Smooth muscle cell (in vitro differentiated cells): ENCODE data around the gene SHOC2. TPM values are rescaled to one million over a fixed set of nuclear protein-coding genes. Genes with fewer than 3 reads are reported as not detected.

Source experiments
- DNase-seq: peaks from one replicate; lab custom pipeline; 2025; ENCODE audit not compliant: unreplicated experiment; lab: John Stamatoyannopoulos, UW
- H2AFZ ChIP-seq: fragments of 200-600 bp; sonication (generic); 2 replicates; pipeline ENCODE4 v1.6.0; 2016; ENCODE audit warnings: antibody characterized with exemption, low read depth, mild to moderate bottlenecking
- H3F3A ChIP-seq: fragments of 200-600 bp; sonication (generic); 2 replicates; pipeline ENCODE4 v1.6.0; 2017; ENCODE audit warnings: antibody characterized with exemption, low read depth
- H3K27ac ChIP-seq: fragments of 200-600 bp; sonication (generic); 2 replicates; pipeline ENCODE4 v1.5.1; 2016; ENCODE audit warnings: low read depth, mild to moderate bottlenecking
- H3K27me3 ChIP-seq: fragments of 200-600 bp; sonication (generic); 2 replicates; pipeline ENCODE4 v1.6.1; 2016; ENCODE audit warnings: low read depth, mild to moderate bottlenecking
- H3K36me3 ChIP-seq: fragments of 200-600 bp; sonication (generic); 2 replicates; pipeline ENCODE4 v1.5.1; 2016; ENCODE audit warnings: low read depth
- H3K4me1 ChIP-seq: fragments of 200-600 bp; sonication (generic); 2 replicates; pipeline ENCODE4 v1.5.1; 2016; ENCODE audit warnings: low read depth
- H3K4me2 ChIP-seq: fragments of 200-600 bp; sonication (generic); 2 replicates; pipeline ENCODE4 v1.6.0; 2016; ENCODE audit warnings: mild to moderate bottlenecking
- H3K4me3 ChIP-seq: fragments of 200-600 bp; sonication (generic); 2 replicates; pipeline ENCODE4 v1.5.1; 2016; ENCODE audit warnings: mild to moderate bottlenecking
- H3K79me2 ChIP-seq: fragments of 200-600 bp; sonication (generic); 2 replicates; pipeline ENCODE4 v1.6.0; 2016; ENCODE audit warnings: low read depth, mild to moderate bottlenecking
- H3K9ac ChIP-seq: fragments of 200-600 bp; sonication (generic); 2 replicates; pipeline ENCODE4 v1.6.0; 2016; ENCODE audit warnings: low read depth
- H3K9me3 ChIP-seq: fragments of 200-600 bp; sonication (generic); replicated peaks from 2 replicates; pipeline ENCODE4 v1.5.1; 2016; ENCODE audit warnings: low read depth
- H4K20me1 ChIP-seq: fragments of 200-600 bp; sonication (generic); 2 replicates; pipeline ENCODE4 v1.6.0; 2016; ENCODE audit warnings: low read depth
- WGBS: methylation state at CpG from one replicate; pipeline ENCODE4 v1.1.7; 2016; ENCODE audit warnings: low lambda C conversion rate; 5-methylcytosine and 5-hydroxymethylcytosine counted together
- polyA plus RNA-seq: library from polyadenylated mRNA; unstranded; fragments of >200 nt; fragmentation: Nextera tagmentation; extraction: Ambion mirVana; gene quantifications from 2 replicates; pipeline ENCODE4 v1.2.1, GENCODE V29; 2016
- total RNA-seq: library from RNA; depleted of rRNA; stranded (reverse); fragments of >200 nt; gene quantifications from 2 replicates; pipeline ENCODE4 v1.2.3, GENCODE V29; 2014
- TF ChIP-seq, protein P1 (sequence below): fragments of 200-600 bp; sonication (generic); IDR thresholded peaks from 2 replicates; pipeline ENCODE4 v1.5.1; 2017; ENCODE audit warnings: borderline replicate concordance, mild to moderate bottlenecking, antibody characterized with exemption; ENCODE audit not compliant: insufficient read depth, poor library complexity, severe bottlenecking

SHOC2 gene
- total and polyA plus RNA-seq, 2 experiments from 2014 or later = 19.3 to 45.1 TPM

- 34% methylated on average over 1 of the region's 1 CpG for WGBS
- Histone ChIP-seq H3K4me1 (peaks cover 22% of the 10 kb centered on the region), H3K27me3 (no peaks in the 10 kb centered on the region), H3K4me3 (no peak overlapping the region), H3K9me3 (no peaks in the 10 kb centered on the region), H3K79me2 (peaks cover 100% of the 10 kb centered on the region), H3K4me2 (peak overlapping the region; percentile 68), H3K27ac (peak overlapping the region; percentile 42), H3K9ac (no peak overlapping the region), H2AFZ (no peak overlapping the region), H3K36me3 (peaks cover 4% of the 10 kb centered on the region), H4K20me1 (peaks cover 100% of the 10 kb centered on the region), H3F3A (peaks cover 5% of the 10 kb centered on the region)
- DNase-seq = no peak
- TF ChIP-seq, protein P1, sequence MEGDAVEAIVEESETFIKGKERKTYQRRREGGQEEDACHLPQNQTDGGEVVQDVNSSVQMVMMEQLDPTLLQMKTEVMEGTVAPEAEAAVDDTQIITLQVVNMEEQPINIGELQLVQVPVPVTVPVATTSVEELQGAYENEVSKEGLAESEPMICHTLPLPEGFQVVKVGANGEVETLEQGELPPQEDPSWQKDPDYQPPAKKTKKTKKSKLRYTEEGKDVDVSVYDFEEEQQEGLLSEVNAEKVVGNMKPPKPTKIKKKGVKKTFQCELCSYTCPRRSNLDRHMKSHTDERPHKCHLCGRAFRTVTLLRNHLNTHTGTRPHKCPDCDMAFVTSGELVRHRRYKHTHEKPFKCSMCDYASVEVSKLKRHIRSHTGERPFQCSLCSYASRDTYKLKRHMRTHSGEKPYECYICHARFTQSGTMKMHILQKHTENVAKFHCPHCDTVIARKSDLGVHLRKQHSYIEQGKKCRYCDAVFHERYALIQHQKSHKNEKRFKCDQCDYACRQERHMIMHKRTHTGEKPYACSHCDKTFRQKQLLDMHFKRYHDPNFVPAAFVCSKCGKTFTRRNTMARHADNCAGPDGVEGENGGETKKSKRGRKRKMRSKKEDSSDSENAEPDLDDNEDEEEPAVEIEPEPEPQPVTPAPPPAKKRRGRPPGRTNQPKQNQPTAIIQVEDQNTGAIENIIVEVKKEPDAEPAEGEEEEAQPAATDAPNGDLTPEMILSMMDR = no peak
These were observed 12.5 kb downstream of the SHOC2 start for GRCh38 chr10:110931769-110932381.

- Histone ChIP-seq H3K4me2 (peak overlapping the region; percentile 68), H3K27ac (peak overlapping the region; percentile 42), H3K9ac (no peak overlapping the region), H3K4me1 (peaks cover 22% of the 10 kb centered on the region), H3K79me2 (peaks cover 100% of the 10 kb centered on the region), H4K20me1 (peaks cover 100% of the 10 kb centered on the region), H3K36me3 (peaks cover 4% of the 10 kb centered on the region), H3K27me3 (no peaks in the 10 kb centered on the region), H2AFZ (no peak overlapping the region), H3K9me3 (no peaks in the 10 kb centered on the region), H3K4me3 (no peak overlapping the region), H3F3A (peaks cover 5% of the 10 kb centered on the region)
- DNase-seq = no peak
- 30% methylated on average over 1 of the region's 1 CpG for WGBS
- TF ChIP-seq, protein P1 = no peak
These were observed 13.2 kb downstream of the SHOC2 start for GRCh38 chr10:110932505-110933180.

- WGBS = 98% methylated on average over 18 of the region's 18 CpGs
- Histone ChIP-seq H2AFZ (no peak overlapping the region), H3K79me2 (peaks cover 99% of the 10 kb centered on the region), H3K27ac (no peak overlapping the region), H3K4me3 (no peak overlapping the region), H4K20me1 (peaks cover 98% of the 10 kb centered on the region), H3K36me3 (peaks cover 4% of the 10 kb centered on the region), H3K9ac (no peak overlapping the region), H3F3A (no peaks in the 10 kb centered on the region), H3K4me1 (peaks cover 8% of the 10 kb centered on the region), H3K4me2 (no peak overlapping the region), H3K9me3 (no peaks in the 10 kb centered on the region), H3K27me3 (no peaks in the 10 kb centered on the region)
- TF ChIP-seq, protein P1 = no peak
- DNase-seq = no peak
These were observed 17.4 kb downstream of the SHOC2 start for GRCh38 chr10:110936757-110937156.
